Uterus (tissue), 4 donors: ENCODE results near the gene TMPRSS12. TPM values are rescaled to one million over a fixed set of nuclear protein-coding genes. Genes with fewer than 3 reads are reported as not detected.
A peak's percentile ranks its signal among the peaks of the same experiment; 100 is the strongest.

Experiments
- DNase-seq, 2 donors: peaks; one replicate each; pipeline ENCODE4 v3.0.0-alpha.2; 2019 to 2020
- H3K27ac ChIP-seq, 2 donors: fragments of 200-600 bp; sonication (generic); 1 replicate in 1 of 2; 2 replicates in 1 of 2; pipeline ENCODE4 v1.5.1; 2016 to 2018
- H3K27me3 ChIP-seq, 2 donors: fragments of 200-600 bp; sonication (generic); one replicate each; pipeline ENCODE4 v1.5.1; 2018 to 2019; ENCODE audit warnings: control low read depth in 1 of 2
- H3K36me3 ChIP-seq, 2 donors: fragments of 200-600 bp; sonication (generic); one replicate each; pipeline ENCODE4 v1.5.1; 2019; ENCODE audit warnings: control low read depth in 1 of 2
- H3K4me1 ChIP-seq, 2 donors: fragments of 200-600 bp; sonication (generic); one replicate each; pipeline ENCODE4 v1.5.1; 2018 to 2019; ENCODE audit warnings: control low read depth in 1 of 2
- H3K4me3 ChIP-seq, 2 donors: fragments of 200-600 bp; sonication (generic); 1 replicate in 1 of 2; 2 replicates in 1 of 2; pipeline ENCODE4 v1.5.1; 2018 to 2019; ENCODE audit warnings: mild to moderate bottlenecking in 1 of 2
- H3K9me3 ChIP-seq, 2 donors: fragments of 200-600 bp; sonication (generic); one replicate each; pipeline ENCODE4 v1.5.1; 2019; ENCODE audit warnings: control low read depth in 1 of 2
- CTCF ChIP-seq, 4 experiments: fragments of 200-600 bp in 2 of 4; fragments of 450-650 bp in 2 of 4; sonication (generic) in 2 of 4; IDR thresholded peaks; one replicate each; pipeline ENCODE4 v1.5.1; 2016 to 2019; ENCODE audit warnings: antibody characterized with exemption in 4 of 4, mild to moderate bottlenecking in 2 of 4, moderate library complexity in 1 of 4
- POLR2A ChIP-seq, 2 donors: fragments of 450-650 bp; IDR thresholded peaks; one replicate each; pipeline ENCODE4 v1.6.1; 2016; ENCODE audit warnings: antibody characterized with exemption in 2 of 2, mild to moderate bottlenecking in 1 of 2, moderate library complexity in 1 of 2
- intact Hi-C: fragments of 100-400 bp; cut with DNase I; formaldehyde crosslinking; loops from one replicate; pipeline ENCODE4 v1.15.1; 2023; ENCODE audit warnings: low total_unique reads
- total RNA-seq, 4 donors: library from RNA; depleted of rRNA in 3 of 4; stranded (reverse); fragments of >200 nt in 3 of 4; gene quantifications; one replicate each; pipeline versions ENCODE4 v1.1.0 to v1.2.4, GENCODE V29; 2014 to 2023
- donor health status: DM: yes; HTN: yes; CAD: no.

TMPRSS12 gene
- total RNA-seq, 4 donors from 2014 or later, result not detected

DNA sequence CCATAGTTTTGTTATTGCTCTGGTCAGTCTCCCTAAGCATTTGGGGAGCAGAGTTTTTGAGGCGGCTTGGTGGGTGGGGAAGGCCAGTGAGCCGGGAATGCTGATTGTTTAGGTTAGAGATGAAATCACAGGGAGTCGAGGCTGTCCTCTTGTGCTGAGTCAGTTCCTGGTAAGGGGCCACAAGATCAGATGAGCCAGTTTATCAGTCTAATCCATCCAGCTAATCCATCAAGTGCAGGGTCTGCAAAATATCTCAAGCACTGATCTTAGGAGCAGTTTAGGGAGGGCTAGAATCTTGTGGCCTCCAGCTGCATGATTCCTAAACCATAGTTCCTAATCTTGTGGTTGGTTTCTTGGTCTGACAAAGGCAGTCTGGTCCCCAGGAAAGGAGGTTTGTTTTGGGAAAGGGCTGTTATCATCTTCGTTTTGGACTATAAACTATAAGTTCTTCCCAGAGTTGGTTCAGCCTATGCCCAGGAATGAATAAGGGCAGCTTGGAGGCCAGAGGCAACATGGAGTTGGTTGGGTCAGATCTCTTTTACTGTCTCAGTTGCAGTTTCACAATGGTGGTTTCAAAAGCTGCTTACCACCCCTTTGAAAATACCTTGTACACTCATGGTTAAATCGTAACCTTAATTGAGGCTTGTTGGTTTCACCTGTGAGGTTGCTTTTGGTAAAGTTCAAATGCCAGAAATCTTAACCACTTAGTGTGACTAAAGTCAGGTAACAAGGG, 76.0 kb downstream of the TMPRSS12 start:
- H3K4me3 ChIP-seq, result no peak overlapping the region
- no peak overlapping the region for H3K27ac ChIP-seq
- no peaks in the 10 kb centered on the region for H3K27me3 ChIP-seq
- TF ChIP-seq POLR2A (IDR thresholded peaks at IDR 0.05) (no peak), CTCF (IDR thresholded peaks at IDR 0.05) (no peak)
- peaks cover 0 to 4% of the 10 kb centered on the region in 2 donors for H3K4me1 ChIP-seq
- no peaks in the 10 kb centered on the region for H3K36me3 ChIP-seq
- intact Hi-C loops, result no loop called here
- peaks cover 0 to 10% of the 10 kb centered on the region in 2 donors for H3K9me3 ChIP-seq
- DNase-seq, result no peak

DNA sequence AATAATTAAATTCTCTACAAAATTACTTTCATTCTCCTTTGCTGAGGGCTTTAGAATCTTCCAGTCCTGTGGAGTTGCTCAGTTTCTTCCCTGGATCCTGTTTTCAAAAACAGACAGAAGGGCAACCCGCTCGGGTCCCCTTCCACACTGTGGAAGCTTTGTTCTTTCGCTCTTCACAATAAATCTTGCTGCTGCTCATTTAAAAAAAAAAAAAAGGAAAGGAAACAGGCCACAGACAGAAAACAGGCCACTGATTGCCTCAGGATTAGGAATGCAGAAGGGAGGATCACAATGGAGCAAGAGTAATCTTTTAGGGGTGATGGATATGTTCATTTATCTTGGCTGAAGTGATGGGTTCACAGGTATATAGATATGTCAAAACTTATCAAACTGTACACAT, 80.1 kb downstream of the TMPRSS12 start:
- H3K27ac ChIP-seq, result peak overlapping the region; percentile 85 to 95
- H3K4me3 ChIP-seq, result peak overlapping the region in 1 of 2 donors; percentile 66
- peak; percentile 46 to 75 for DNase-seq
- H3K9me3 ChIP-seq, result no peaks in the 10 kb centered on the region
- no peaks in the 10 kb centered on the region for H3K27me3 ChIP-seq
- TF ChIP-seq POLR2A (IDR thresholded peaks at IDR 0.05) (no peak), CTCF (IDR thresholded peaks at IDR 0.05) (no peak)
- H3K4me1 ChIP-seq, result peaks cover 0 to 4% of the 10 kb centered on the region in 2 donors
- intact Hi-C loops, result no loop called here
- H3K36me3 ChIP-seq, result no peaks in the 10 kb centered on the region

GRCh38 chr12:50923361-50924130, 80.8 kb downstream of the TMPRSS12 start:
- DNase-seq, result no peak
- Histone ChIP-seq H3K27me3 (no peaks in the 10 kb centered on the region), H3K4me3 (peak overlapping the region; percentile 66 to 91), H3K9me3 (no peaks in the 10 kb centered on the region), H3K4me1 (peaks cover 0 to 4% of the 10 kb centered on the region in 2 donors), H3K27ac (peak overlapping the region; percentile 85 to 95), H3K36me3 (no peaks in the 10 kb centered on the region)
- no peak for TF ChIP-seq CTCF (IDR thresholded peaks at IDR 0.05)
- no peak for TF ChIP-seq POLR2A (IDR thresholded peaks at IDR 0.05)
- intact Hi-C loops, result no loop called here

DNA sequence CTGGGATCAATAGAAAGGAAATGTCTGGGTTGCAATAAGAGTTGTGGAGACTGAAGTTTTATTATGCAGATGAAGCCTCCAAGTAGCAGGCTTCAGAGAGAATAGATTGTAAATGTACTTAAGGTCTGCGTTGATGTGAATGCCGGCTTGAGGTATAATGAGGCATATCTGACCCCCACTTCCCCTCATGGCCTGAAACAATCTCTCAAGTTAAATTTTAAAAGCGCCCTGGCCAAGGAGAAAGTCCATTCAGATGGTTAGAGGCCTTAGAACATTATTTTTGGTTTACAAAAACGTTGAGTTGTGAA, 81.4 kb downstream of the TMPRSS12 start:
- Histone ChIP-seq H3K4me3 (peak overlapping the region; percentile 66 to 91), H3K9me3 (no peaks in the 10 kb centered on the region), H3K4me1 (peaks cover 0 to 4% of the 10 kb centered on the region in 2 donors), H3K36me3 (no peaks in the 10 kb centered on the region), H3K27me3 (no peaks in the 10 kb centered on the region), H3K27ac (peak overlapping the region; percentile 85 to 95)
- intact Hi-C loops, result no loop called here
- TF ChIP-seq CTCF (IDR thresholded peaks at IDR 0.05), result no peak
- no peak for TF ChIP-seq POLR2A (IDR thresholded peaks at IDR 0.05)
- no peak for DNase-seq
